ENCODE data around the gene DMAP1.
A peak's percentile ranks its signal among the peaks of the same experiment; 100 is the strongest.

DMAP1 gene

GRCh38 chr1:44213222-44214112, at the start of gene DMAP1:
DMAP1 (plus strand) TSS chr1:44213471; CDS start chr1:44213754, 283 bp downstream.
- Histone ChIP-seq H3K4me2 (ENCODE audit: low read length) (peak within 1 kb of the TSS; percentile 88), H3K4me1 (ENCODE audit: low read length) (peaks cover 12% of the 10 kb centered on the region), H3K36me3 (replicated peaks; ENCODE audit: low read depth, low read length) (no peaks in the 10 kb centered on the region), H3K79me2 (ENCODE audit: low read length) (peaks cover 10% of the 10 kb centered on the region), H3K27ac (ENCODE audit: low read length) (peak within 1 kb of the TSS; percentile 33), H3K4me3 (ENCODE audit: low read length) (peak within 1 kb of the TSS; percentile 93), H3K27me3 (ENCODE audit: low read depth, low read length) (no peaks in the 10 kb centered on the region), H3K9me3 (ENCODE audit: insufficient read depth, low read length) (no peaks in the 10 kb centered on the region), H2AFZ (ENCODE audit: low read depth, low read length) (peak within 1 kb of the TSS; percentile 88), H4K20me1 (ENCODE audit: insufficient read depth, low read length) (no peaks in the 10 kb centered on the region), H3K9ac (ENCODE audit: low read length) (peak within 1 kb of the TSS; percentile 70)
- TF ChIP-seq CTCF (IDR thresholded peaks at IDR 0.05; ENCODE audit: low read depth, low read length) (no peak), EZH2phosphoT487 (IDR thresholded peaks at IDR 0.05; ENCODE audit: low read depth) (no peak)

GRCh38 chr1:44168520-44169098, 44.7 kb upstream of the DMAP1 start:
- H3K36me3 ChIP-seq (replicated peaks; ENCODE audit: low read depth, low read length): no peaks in the 10 kb centered on the region
- no peaks in the 10 kb centered on the region for H4K20me1 ChIP-seq (ENCODE audit: insufficient read depth, low read length)
- H3K27me3 ChIP-seq (ENCODE audit: low read depth, low read length): no peaks in the 10 kb centered on the region
- H3K4me3 ChIP-seq (ENCODE audit: low read length): no peak overlapping the region
- no peak overlapping the region for H3K27ac ChIP-seq (ENCODE audit: low read length)
- H3K4me1 ChIP-seq (ENCODE audit: low read length): no peaks in the 10 kb centered on the region
- no peak overlapping the region for H2AFZ ChIP-seq (ENCODE audit: low read depth, low read length)
- no peaks in the 10 kb centered on the region for H3K9me3 ChIP-seq (ENCODE audit: insufficient read depth, low read length)
- H3K9ac ChIP-seq (ENCODE audit: low read length): no peak overlapping the region
- no peak overlapping the region for H3K4me2 ChIP-seq (ENCODE audit: low read length)
- TF ChIP-seq EZH2phosphoT487 (IDR thresholded peaks at IDR 0.05; ENCODE audit: low read depth) (no peak), CTCF (IDR thresholded peaks at IDR 0.05; ENCODE audit: low read depth, low read length) (no peak)
- no peaks in the 10 kb centered on the region for H3K79me2 ChIP-seq (ENCODE audit: low read length)

- TF ChIP-seq CTCF (IDR thresholded peaks at IDR 0.05; ENCODE audit: low read depth, low read length): no peak
- no peak for TF ChIP-seq EZH2phosphoT487 (IDR thresholded peaks at IDR 0.05; ENCODE audit: low read depth)
- Histone ChIP-seq H3K4me2 (ENCODE audit: low read length) (no peak overlapping the region), H3K9me3 (ENCODE audit: insufficient read depth, low read length) (no peaks in the 10 kb centered on the region; the same call in 1 of the 2 replicates), H3K36me3 (replicated peaks; ENCODE audit: low read depth, low read length) (no peaks in the 10 kb centered on the region), H2AFZ (ENCODE audit: low read depth, low read length) (no peak overlapping the region), H3K4me3 (ENCODE audit: low read length) (no peak overlapping the region), H3K4me1 (ENCODE audit: low read length) (no peaks in the 10 kb centered on the region), H3K27me3 (ENCODE audit: low read depth, low read length) (no peaks in the 10 kb centered on the region), H3K9ac (ENCODE audit: low read length) (no peak overlapping the region), H3K79me2 (ENCODE audit: low read length) (no peaks in the 10 kb centered on the region), H3K27ac (ENCODE audit: low read length) (no peak overlapping the region), H4K20me1 (ENCODE audit: insufficient read depth, low read length) (no peaks in the 10 kb centered on the region)
Observed at GRCh38 chr1:44170281-44170823, 42.9 kb upstream of the DMAP1 start.

GRCh38 chr1:44174630-44175029, 38.6 kb upstream of the DMAP1 start:
- Histone ChIP-seq H4K20me1 (ENCODE audit: insufficient read depth, low read length) (no peaks in the 10 kb centered on the region), H3K36me3 (replicated peaks; ENCODE audit: low read depth, low read length) (no peaks in the 10 kb centered on the region), H3K9ac (ENCODE audit: low read length) (no peak overlapping the region), H3K27ac (ENCODE audit: low read length) (no peak overlapping the region), H3K4me2 (ENCODE audit: low read length) (no peak overlapping the region), H3K9me3 (ENCODE audit: insufficient read depth, low read length) (no peaks in the 10 kb centered on the region; the same call in 1 of the 2 replicates), H3K4me3 (ENCODE audit: low read length) (no peak overlapping the region), H3K4me1 (ENCODE audit: low read length) (no peaks in the 10 kb centered on the region), H2AFZ (ENCODE audit: low read depth, low read length) (no peak overlapping the region), H3K79me2 (ENCODE audit: low read length) (no peaks in the 10 kb centered on the region), H3K27me3 (ENCODE audit: low read depth, low read length) (no peaks in the 10 kb centered on the region)
- TF ChIP-seq EZH2phosphoT487 (IDR thresholded peaks at IDR 0.05; ENCODE audit: low read depth) (no peak), CTCF (IDR thresholded peaks at IDR 0.05; ENCODE audit: low read depth, low read length) (no peak)

Measured in OCI-LY3 (cell line).